ENCODE data around the gene LNX1.
A peak's percentile ranks its signal among the peaks of the same experiment; 100 is the strongest.

LNX1 gene

GRCh38 chr4:53591372-53591892 lies at the start of gene LNX1:
Gene LNX1 (minus strand): TSS chr4:53591486. CDS start chr4:53574002, 17,484 bp downstream.
- no peak for DNase-seq

GRCh38 chr4:53640576-53641453 lies 49.5 kb upstream of the LNX1 start:
- DNase-seq, result no peak

GRCh38 chr4:53638919-53639318 lies 47.6 kb upstream of the LNX1 start:
- no peak for DNase-seq

GRCh38 chr4:53637348-53637747 lies 46.1 kb upstream of the LNX1 start:
- no peak for DNase-seq

- DNase-seq, result no peak
Observed at GRCh38 chr4:53635697-53636483, 44.6 kb upstream of the LNX1 start.

- DNase-seq, result peak; percentile 5
Observed at GRCh38 chr4:53633608-53634007, 42.3 kb upstream of the LNX1 start.

- no peak for DNase-seq
Observed at GRCh38 chr4:53629296-53629695, 38.0 kb upstream of the LNX1 start.

GRCh38 chr4:53626491-53626890 lies 35.2 kb upstream of the LNX1 start:
- DNase-seq, result no peak

GRCh38 chr4:53625888-53626287 lies 34.6 kb upstream of the LNX1 start:
- DNase-seq, result no peak

GRCh38 chr4:53622739-53623151 lies 31.5 kb upstream of the LNX1 start:
- no peak for DNase-seq

- DNase-seq, result no peak
Observed at GRCh38 chr4:53620956-53621355, 29.7 kb upstream of the LNX1 start.

GRCh38 chr4:53619431-53619830 lies 28.1 kb upstream of the LNX1 start:
- no peak for DNase-seq

GRCh38 chr4:53618321-53618720 lies 27.0 kb upstream of the LNX1 start:
- no peak for DNase-seq

GRCh38 chr4:53617101-53617680 lies 25.9 kb upstream of the LNX1 start:
- no peak for DNase-seq

GRCh38 chr4:53616219-53616618 lies 24.9 kb upstream of the LNX1 start:
- no peak for DNase-seq

- no peak for DNase-seq
Observed at GRCh38 chr4:53614591-53614990, 23.3 kb upstream of the LNX1 start.

- no peak for DNase-seq
Observed at GRCh38 chr4:53613428-53613827, 22.1 kb upstream of the LNX1 start.

GRCh38 chr4:53608649-53609048 lies 17.4 kb upstream of the LNX1 start:
- DNase-seq, result no peak

GRCh38 chr4:53608242-53608641 lies 17.0 kb upstream of the LNX1 start:
- DNase-seq, result no peak

- DNase-seq, result no peak
Observed at GRCh38 chr4:53605783-53606182, 14.5 kb upstream of the LNX1 start.

- no peak for DNase-seq
Observed at GRCh38 chr4:53602390-53602789, 11.1 kb upstream of the LNX1 start.

GRCh38 chr4:53601251-53601764 lies 10.0 kb upstream of the LNX1 start:
- no peak for DNase-seq

- no peak for DNase-seq
Observed at GRCh38 chr4:53599632-53600031, 8.3 kb upstream of the LNX1 start.
